GM23338 (cell line): ENCODE measurements around the gene ESX1.

ENCODE experiments used
- CREB1 ChIP-seq: fragments of 250-450 bp; sonication (Bioruptor Pico); IDR thresholded peaks from 2 replicates; pipeline ENCODE4 v1.5.0; 2020; ENCODE audit warnings: low read depth, mild to moderate bottlenecking, moderate library complexity
- EZH2 ChIP-seq: fragments of 200-600 bp; sonication (generic); IDR thresholded peaks from one replicate; pipeline ENCODE4 v1.8.0; 2017; ENCODE audit warnings: antibody characterized with exemption, mild to moderate bottlenecking, low read depth; ENCODE audit not compliant: unreplicated experiment
- EZH2phosphoT487 ChIP-seq: fragments of 200-600 bp; sonication (generic); IDR thresholded peaks from one replicate; pipeline ENCODE4 v1.8.1; 2018; ENCODE audit warnings: antibody characterized with exemption; ENCODE audit not compliant: unreplicated experiment
- JUNB ChIP-seq: IDR thresholded peaks from one replicate; pipeline ENCODE4 v1.6.1; 2016; ENCODE audit warnings: antibody characterized with exemption; ENCODE audit not compliant: unreplicated experiment
- NANOG ChIP-seq: IDR thresholded peaks from 2 replicates; pipeline ENCODE4 v1.6.1; 2016; ENCODE audit warnings: antibody characterized with exemption, borderline replicate concordance
- POLR2AphosphoS5 ChIP-seq: IDR thresholded peaks from 2 replicates; pipeline ENCODE4 v1.6.1; 2016; ENCODE audit warnings: antibody characterized with exemption, low read depth
- ZNF114 ChIP-seq: fragments of 250-450 bp; sonication (Bioruptor Pico); IDR thresholded peaks from 2 replicates; pipeline ENCODE4 v1.5.0; 2020; ENCODE audit warnings: mild to moderate bottlenecking, moderate library complexity
- ZNF331 ChIP-seq: fragments of 250-450 bp; sonication (Bioruptor Pico); IDR thresholded peaks from 2 replicates; pipeline ENCODE4 v1.5.0; 2020; ENCODE audit warnings: low read depth, mild to moderate bottlenecking, moderate library complexity
- TF ChIP-seq, protein P1 (sequence below), 2 experiments: fragments of 200-600 bp in 1 of 2; sonication (generic) in 1 of 2; conservative IDR thresholded peaks; 2 replicates each; pipeline versions ENCODE4 v1.5.1 to v1.6.1; 2016 to 2017; ENCODE audit warnings: antibody characterized with exemption in 2 of 2, low read depth in 2 of 2, mild to moderate bottlenecking in 2 of 2, moderate library complexity in 1 of 2
- TF ChIP-seq, protein P2 (sequence below): IDR thresholded peaks from one replicate; pipeline ENCODE4 v1.6.1; 2018; ENCODE audit warnings: antibody characterized with exemption; ENCODE audit not compliant: unreplicated experiment
- TF ChIP-seq, protein P3 (sequence below): IDR thresholded peaks from 2 replicates; pipeline ENCODE4 v1.6.1; 2016; ENCODE audit warnings: antibody characterized with exemption

DNA sequence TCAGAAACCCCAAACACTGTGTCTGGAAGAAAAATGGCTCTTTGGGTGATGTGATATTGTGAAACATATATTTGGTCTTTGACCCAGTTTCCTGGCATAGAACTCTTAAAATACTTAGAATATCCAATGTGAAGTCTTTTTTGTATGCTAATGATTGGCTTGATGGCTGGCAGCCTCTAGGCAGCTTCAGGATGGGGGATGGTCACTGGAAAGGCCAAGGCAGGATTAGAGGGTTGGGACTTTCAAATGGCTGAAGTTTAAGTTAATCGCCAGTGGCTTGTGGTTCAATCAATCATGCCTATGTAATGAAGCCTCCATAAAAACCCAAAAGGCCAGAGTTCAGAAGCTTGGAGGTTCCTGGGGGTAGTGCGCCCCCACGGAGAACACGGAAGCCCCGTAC lies 33.5 kb upstream of the ESX1 start:
- TF ChIP-seq, protein P1, sequence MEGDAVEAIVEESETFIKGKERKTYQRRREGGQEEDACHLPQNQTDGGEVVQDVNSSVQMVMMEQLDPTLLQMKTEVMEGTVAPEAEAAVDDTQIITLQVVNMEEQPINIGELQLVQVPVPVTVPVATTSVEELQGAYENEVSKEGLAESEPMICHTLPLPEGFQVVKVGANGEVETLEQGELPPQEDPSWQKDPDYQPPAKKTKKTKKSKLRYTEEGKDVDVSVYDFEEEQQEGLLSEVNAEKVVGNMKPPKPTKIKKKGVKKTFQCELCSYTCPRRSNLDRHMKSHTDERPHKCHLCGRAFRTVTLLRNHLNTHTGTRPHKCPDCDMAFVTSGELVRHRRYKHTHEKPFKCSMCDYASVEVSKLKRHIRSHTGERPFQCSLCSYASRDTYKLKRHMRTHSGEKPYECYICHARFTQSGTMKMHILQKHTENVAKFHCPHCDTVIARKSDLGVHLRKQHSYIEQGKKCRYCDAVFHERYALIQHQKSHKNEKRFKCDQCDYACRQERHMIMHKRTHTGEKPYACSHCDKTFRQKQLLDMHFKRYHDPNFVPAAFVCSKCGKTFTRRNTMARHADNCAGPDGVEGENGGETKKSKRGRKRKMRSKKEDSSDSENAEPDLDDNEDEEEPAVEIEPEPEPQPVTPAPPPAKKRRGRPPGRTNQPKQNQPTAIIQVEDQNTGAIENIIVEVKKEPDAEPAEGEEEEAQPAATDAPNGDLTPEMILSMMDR (conservative IDR thresholded peaks at IDR 0.05; ENCODE audit: low read depth in 2 of 2): no peak
- no peak for TF ChIP-seq EZH2
- TF ChIP-seq CREB1 (CRISPR knock-in tag): no peak
- no peak for TF ChIP-seq POLR2AphosphoS5
- TF ChIP-seq NANOG: peak; percentile 62; the same call in 1 of the 2 replicates
- no peak for TF ChIP-seq ZNF331
- TF ChIP-seq EZH2phosphoT487: no peak
- TF ChIP-seq, protein P2, sequence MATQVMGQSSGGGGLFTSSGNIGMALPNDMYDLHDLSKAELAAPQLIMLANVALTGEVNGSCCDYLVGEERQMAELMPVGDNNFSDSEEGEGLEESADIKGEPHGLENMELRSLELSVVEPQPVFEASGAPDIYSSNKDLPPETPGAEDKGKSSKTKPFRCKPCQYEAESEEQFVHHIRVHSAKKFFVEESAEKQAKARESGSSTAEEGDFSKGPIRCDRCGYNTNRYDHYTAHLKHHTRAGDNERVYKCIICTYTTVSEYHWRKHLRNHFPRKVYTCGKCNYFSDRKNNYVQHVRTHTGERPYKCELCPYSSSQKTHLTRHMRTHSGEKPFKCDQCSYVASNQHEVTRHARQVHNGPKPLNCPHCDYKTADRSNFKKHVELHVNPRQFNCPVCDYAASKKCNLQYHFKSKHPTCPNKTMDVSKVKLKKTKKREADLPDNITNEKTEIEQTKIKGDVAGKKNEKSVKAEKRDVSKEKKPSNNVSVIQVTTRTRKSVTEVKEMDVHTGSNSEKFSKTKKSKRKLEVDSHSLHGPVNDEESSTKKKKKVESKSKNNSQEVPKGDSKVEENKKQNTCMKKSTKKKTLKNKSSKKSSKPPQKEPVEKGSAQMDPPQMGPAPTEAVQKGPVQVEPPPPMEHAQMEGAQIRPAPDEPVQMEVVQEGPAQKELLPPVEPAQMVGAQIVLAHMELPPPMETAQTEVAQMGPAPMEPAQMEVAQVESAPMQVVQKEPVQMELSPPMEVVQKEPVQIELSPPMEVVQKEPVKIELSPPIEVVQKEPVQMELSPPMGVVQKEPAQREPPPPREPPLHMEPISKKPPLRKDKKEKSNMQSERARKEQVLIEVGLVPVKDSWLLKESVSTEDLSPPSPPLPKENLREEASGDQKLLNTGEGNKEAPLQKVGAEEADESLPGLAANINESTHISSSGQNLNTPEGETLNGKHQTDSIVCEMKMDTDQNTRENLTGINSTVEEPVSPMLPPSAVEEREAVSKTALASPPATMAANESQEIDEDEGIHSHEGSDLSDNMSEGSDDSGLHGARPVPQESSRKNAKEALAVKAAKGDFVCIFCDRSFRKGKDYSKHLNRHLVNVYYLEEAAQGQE: no peak
- TF ChIP-seq, protein P3, sequence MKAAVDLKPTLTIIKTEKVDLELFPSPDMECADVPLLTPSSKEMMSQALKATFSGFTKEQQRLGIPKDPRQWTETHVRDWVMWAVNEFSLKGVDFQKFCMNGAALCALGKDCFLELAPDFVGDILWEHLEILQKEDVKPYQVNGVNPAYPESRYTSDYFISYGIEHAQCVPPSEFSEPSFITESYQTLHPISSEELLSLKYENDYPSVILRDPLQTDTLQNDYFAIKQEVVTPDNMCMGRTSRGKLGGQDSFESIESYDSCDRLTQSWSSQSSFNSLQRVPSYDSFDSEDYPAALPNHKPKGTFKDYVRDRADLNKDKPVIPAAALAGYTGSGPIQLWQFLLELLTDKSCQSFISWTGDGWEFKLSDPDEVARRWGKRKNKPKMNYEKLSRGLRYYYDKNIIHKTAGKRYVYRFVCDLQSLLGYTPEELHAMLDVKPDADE: no peak
- TF ChIP-seq JUNB: no peak
- TF ChIP-seq ZNF114 (CRISPR knock-in tag): no peak
